CD4-positive, alpha-beta T cell treated with Interleukin-1 beta for 1 hour (primary cell): ENCODE data around the gene NKX3-2.

ENCODE experiments used
- DNase-seq, 2 donors: peaks; one replicate each; pipeline ENCODE4 v3.0.0-alpha.2; 2020 to 2022

NKX3-2 gene

GRCh38 chr4:13530823-13531624 is 13.3 kb downstream of the NKX3-2 start:
- DNase-seq = no peak

DNA sequence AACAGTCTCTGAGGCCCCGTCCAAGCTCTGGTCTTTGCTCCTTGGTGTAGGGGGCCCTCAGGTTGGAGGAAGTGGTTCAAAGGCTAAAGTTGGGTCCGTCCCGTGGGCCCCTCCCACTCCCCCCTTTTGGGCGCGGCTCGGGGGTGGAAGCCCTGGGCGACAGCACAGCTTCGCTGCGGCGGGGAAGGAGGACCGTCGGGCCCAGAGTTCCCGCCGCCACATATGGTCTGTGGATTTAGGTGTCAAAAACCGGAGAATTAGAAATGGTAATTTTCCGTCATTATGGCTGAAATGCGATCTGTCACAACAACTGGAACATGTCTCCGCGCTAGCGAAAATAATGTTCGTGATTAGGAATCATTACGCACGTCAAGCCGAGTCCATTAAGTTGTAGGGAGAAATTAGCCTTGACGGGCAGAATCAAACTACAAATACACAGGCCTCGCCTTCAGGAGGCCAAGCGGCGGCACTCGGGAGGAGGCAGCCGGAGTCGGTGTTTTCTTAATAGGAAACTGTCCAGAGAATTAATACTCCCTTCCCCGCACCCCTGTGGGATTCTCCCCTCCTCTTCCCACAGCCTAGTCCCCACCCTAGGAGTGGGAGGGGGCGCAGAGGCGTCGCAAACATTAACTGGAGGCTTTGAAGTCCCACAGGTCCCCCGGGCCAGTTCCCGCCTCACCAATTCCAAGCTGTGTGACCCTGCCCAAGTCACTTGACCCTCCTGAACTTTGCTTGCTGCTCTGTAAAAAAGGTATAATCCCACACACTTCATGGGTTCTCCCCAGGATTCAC is 15.0 kb downstream of the NKX3-2 start:
- DNase-seq = no peak

GRCh38 chr4:13528821-13529127 is 15.5 kb downstream of the NKX3-2 start:
- no peak for DNase-seq

DNA sequence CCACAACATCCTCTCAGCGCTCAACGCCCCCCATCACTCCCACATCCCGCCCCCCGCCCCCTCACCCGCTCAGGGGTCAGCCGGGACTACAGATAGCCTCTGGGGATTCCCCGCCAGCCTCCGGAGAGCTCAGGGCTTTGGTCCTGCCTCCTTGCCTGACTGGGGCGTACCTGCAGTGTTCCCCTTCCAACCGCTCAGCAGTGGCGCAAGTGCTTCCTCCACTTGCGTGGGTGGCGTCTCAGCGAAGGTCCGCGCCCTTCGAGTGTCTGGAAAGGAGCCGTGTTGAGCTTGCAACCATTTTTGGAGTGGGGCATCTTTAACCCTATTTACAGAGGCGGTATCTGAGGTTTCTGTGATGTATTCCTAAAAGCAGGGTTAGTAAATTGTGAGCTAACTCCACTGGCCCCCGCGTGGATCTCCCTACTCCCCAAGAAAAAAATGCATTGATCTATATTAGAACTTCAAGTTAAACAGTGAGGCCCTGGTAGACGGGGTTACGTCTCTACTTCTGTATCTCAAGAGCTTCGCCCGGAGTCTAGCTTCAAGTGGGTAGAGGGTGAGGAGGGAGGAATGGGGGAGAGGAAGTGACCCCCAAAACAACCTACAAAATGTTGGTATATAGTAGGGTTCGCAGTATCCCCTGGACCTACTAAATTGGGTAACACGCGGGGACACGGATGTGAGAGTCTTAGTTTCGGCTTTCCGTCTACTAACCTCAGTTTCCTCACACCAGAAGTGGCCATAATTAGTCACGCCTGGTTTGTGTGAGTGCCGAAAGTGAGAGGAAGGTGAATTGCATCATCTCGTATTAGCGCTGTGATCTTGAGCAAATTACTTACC is 16.1 kb downstream of the NKX3-2 start:
- no peak for DNase-seq

DNA sequence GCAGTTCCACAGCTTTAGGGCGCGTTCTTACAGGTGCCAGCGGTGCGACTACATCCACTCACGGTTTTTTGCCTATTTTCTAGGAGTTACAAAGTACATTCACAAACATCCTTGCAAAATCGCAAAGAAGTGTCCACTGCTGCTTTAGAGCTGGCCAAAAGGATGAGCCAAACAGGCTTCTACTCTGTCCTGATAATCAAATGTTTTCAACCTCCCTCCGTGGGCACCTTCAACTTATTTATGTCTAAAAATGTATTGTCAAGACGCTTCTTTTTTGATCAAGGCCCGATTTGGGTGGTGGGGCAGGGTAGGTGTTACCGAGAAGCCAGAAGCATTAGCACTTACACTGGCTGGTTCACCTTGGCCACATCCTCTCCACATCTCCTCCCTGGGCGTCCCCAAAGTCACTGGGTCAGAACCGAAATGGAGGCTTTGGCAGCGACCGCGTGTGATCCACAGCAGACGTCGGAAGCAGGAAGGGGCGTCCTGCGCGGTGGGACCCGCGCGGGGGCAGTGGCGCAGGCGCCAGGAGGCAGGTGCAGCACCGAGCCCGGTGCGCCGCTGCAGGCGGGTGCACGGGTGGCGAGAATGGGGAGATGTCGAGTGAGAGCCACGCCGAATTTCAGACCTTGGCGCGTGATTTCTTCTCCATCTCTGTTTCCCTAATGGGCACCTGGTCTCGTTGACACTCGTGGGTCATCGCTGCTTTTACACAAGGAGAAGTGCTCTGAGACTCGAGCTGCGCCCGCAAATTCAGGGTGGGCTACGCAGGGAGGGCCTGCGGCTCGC is 16.9 kb downstream of the NKX3-2 start:
- DNase-seq = no peak

GRCh38 chr4:13526658-13527057 is 17.6 kb downstream of the NKX3-2 start:
- no peak for DNase-seq

GRCh38 chr4:13525606-13526281 is 18.6 kb downstream of the NKX3-2 start:
- no peak for DNase-seq

DNA sequence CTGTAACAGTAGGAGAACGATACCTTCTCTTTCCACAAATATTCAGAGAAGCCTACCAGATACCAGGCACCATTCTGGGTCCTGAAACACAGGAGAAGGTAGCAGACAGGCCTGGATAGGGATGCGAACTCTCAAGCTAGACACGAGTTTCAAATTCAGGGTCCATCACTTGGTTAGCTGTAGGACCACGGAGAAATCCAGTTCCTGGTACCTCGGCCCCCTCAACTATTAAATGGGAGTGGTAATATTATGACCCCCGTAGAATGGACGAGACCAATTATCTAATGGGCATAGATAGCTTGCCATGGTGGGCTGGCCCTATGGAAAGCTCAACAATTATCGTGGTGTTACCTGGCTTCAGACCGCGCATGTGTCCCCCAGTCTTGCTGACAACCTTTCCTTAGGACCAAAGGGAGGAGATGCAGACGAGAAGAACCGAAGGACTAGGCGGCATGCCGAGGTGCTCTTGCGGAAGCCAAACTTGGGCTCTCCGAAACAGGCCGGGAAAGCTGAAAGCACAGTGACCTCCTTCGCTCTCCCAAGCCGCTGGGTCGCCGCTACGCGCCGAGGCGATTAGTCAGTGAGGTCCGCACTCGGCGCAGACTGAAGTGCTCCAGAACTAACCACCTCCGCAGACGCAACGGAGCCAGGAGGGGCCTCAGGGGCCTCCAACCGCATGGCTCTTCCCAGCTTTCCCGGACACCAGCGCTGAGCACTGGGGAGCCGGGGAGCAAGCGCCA is 19.6 kb downstream of the NKX3-2 start:
- no peak for DNase-seq

- DNase-seq = no peak
These were observed 20.5 kb downstream of the NKX3-2 start for GRCh38 chr4:13523591-13524503.

DNA sequence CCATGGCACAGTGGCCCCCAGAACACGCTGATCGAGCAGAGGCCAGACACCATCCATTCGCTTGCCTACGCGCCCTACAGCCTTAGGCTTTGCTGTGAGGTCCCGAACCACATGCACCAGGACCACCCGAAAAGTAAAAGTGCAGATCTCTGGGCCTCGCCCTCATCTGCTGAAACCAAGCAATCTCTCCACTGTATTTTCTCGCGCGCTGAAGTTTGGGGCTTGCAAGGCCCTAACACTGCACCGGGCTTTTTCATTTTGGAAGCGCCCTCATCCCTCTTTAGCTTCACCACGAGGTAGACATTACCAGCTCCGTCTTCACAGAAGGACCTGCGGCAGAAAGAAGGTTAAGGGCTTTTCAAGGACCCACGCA is 21.2 kb downstream of the NKX3-2 start:
- DNase-seq = no peak

GRCh38 chr4:13522282-13523104 is 21.8 kb downstream of the NKX3-2 start:
- no peak for DNase-seq

- DNase-seq = no peak
These were observed 23.3 kb downstream of the NKX3-2 start for GRCh38 chr4:13521047-13521446.

DNA sequence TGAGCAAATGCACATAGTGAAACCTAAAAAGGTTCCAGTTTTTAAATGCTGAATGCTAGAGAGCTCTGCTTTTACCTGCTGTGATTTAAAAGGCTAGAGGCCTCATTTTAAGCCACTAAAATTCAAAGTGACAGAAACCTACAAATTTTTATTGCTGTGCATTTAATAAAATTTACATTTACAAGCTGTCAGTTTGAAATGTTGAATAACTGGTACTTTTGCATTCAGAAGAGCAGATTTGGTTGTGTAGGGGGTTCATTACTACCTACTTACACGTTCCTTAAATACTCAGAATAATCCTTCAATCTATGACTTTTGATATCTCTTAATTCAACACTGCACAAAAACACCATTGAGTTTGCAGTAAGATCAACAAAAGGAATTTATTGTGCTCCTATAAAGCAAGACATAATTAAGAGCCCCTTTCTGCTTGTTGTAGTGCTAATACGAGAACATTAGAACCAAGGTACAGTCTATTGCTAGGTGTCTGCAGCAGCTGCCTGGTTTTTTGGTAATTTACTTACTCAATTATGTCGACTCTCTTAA is 27.9 kb downstream of the NKX3-2 start:
- DNase-seq = no peak

- no peak for DNase-seq
These were observed 29.0 kb downstream of the NKX3-2 start for GRCh38 chr4:13515268-13515667.

DNA sequence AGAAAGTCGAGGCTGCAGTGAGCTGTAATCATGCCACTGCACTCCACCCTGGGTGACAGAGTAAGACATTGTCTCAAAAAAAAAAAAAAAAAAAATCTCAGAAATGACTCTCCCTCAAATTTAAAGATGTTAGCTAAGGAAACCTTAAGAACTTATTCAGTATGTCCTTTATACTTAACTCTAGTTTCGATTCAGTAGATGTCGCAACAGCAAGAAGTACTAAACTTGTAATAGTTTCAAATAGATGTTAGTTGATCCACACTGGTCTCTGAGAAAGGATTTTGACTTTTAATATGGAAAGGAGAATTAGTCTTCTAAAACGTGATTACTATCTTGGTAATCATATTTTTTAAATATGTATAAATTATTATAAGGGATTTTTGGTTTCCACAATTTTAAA is 29.6 kb downstream of the NKX3-2 start:
- DNase-seq = no peak

DNA sequence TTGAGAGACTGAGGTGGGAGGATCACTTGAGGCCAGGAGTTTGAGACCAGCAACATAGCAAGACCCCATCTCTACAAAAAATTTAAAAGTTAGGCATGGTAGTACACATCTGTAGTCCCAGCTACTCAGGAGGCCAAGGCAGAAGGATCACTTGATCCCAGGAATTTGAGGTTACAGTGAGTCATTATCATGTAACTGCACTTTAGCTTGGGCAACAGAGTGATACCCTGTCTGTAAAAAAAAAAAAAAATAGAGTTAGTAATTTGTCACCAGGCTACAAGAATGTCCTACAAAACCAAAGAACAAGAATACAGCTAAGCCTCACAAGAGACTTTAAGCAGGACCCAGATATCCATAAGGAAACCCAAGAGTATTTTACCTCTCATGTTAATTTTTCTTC is 33.2 kb downstream of the NKX3-2 start:
- no peak for DNase-seq

- DNase-seq = no peak
These were observed 34.9 kb downstream of the NKX3-2 start for GRCh38 chr4:13509442-13509841.

DNA sequence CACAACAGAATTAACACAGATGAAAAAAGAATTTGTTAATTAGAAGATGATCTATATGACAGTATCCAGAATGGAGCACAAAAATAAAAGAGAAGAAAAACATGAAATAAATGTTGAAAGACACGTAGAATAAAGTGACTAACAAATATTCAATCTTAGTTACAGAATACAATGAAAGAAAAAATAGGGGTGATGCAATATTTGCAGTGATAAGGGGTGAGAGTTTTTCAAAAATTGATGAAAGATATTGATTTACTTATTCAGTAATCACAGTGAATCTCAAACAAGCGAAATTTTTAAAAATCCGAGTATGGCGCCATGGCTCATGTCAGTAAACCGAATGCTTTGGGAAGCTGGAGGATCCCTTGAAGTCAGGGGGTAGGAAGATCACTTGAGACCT is 39.9 kb downstream of the NKX3-2 start:
- no peak for DNase-seq

DNA sequence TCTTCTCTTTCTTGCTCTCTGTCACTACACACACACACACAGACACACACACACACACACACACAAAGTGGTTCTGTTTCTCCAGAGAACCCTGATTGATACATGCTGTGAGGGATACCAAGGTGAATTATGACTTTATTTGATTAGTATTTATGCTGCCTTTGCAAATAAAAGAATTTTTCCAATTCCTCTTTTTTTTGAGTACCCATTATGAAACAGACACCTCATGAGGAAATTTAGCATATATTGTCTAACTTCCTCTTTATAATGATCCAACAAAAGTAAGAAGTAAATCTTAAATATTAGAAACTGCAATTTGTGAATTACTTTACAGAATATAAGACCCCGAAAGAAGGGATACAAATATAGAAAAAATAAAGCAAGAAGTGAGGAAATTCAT is 45.8 kb downstream of the NKX3-2 start:
- no peak for DNase-seq
